Measurements from ENCODE around the gene ERFE.

- no peak for TF ChIP-seq CTCF (IDR thresholded peaks at IDR 0.05; ENCODE audit: low read depth, low read length)
- no peak for TF ChIP-seq EZH2phosphoT487 (IDR thresholded peaks at IDR 0.05; ENCODE audit: low read depth)
Measured at GRCh38 chr2:238141541-238142318, 17.0 kb upstream of the ERFE start.

Measured in OCI-LY3 (cell line).